Memory B cell (primary cell): ENCODE measurements around the gene IFNA2.
"Not testable (repeated sequence)": the region's sequence is repeated elsewhere in the genome, so short reads cannot be mapped to it uniquely, and the experiment has no call there.

Experiments used
- ATAC-seq: fragments of 150-1000 bp; cut with Tn5 transposase; 2 replicates; pipeline ENCODE4 v1.10.0; 2021; ENCODE audit warnings: low read depth, mild to moderate bottlenecking, moderate library complexity
- DNase-seq, 2 donors: peaks; one replicate each; pipeline ENCODE4 v3.0.0; 2022; ENCODE audit warnings: low spot score in 2 of 2
- H3K27ac Mint-ChIP-seq: one replicate; pipeline ENCODE4 v1.8.0; 2022; ENCODE audit warnings: mild to moderate bottlenecking, moderate library complexity, mixed read lengths
- H3K27me3 Mint-ChIP-seq: one replicate; pipeline ENCODE4 v1.8.0; 2022; ENCODE audit warnings: mixed read lengths
- H3K36me3 Mint-ChIP-seq: one replicate; pipeline ENCODE4 v1.8.0; 2022; ENCODE audit warnings: mild to moderate bottlenecking, mixed read lengths
- H3K4me1 Mint-ChIP-seq: one replicate; pipeline ENCODE4 v1.8.0; 2022; ENCODE audit warnings: mixed read lengths
- H3K4me3 Mint-ChIP-seq: one replicate; pipeline ENCODE4 v1.8.0; 2022; ENCODE audit warnings: mild to moderate bottlenecking, moderate library complexity, mixed read lengths
- H3K9me3 Mint-ChIP-seq: one replicate; pipeline ENCODE4 v1.8.0; 2022; ENCODE audit warnings: mixed read lengths

IFNA2 gene

GRCh38 chr9:21402386-21403251 lies 17.4 kb upstream of the IFNA2 start:
- ATAC-seq: peak; percentile 35
- Mint-ChIP-seq H3K4me3 (peak overlapping the region; percentile 39), H3K9me3 (peaks cover 2% of the 10 kb centered on the region), H3K27me3 (peaks cover 16% of the 10 kb centered on the region), H3K4me1 (peaks cover 3% of the 10 kb centered on the region), H3K36me3 (no peaks in the 10 kb centered on the region), H3K27ac (no peak overlapping the region)
- no peak for DNase-seq

GRCh38 chr9:21399956-21400355 lies 14.8 kb upstream of the IFNA2 start:
- no peak overlapping the region for H3K27ac Mint-ChIP-seq
- peaks cover 2% of the 10 kb centered on the region for H3K9me3 Mint-ChIP-seq
- peaks cover 9% of the 10 kb centered on the region for H3K4me1 Mint-ChIP-seq
- H3K27me3 Mint-ChIP-seq: peaks cover 23% of the 10 kb centered on the region
- ATAC-seq (peak; percentile 33), DNase-seq (no peak)
- H3K4me3 Mint-ChIP-seq: no peak overlapping the region
- H3K36me3 Mint-ChIP-seq: no peaks in the 10 kb centered on the region

GRCh38 chr9:21398955-21399489 lies 13.8 kb upstream of the IFNA2 start:
- H3K4me3 Mint-ChIP-seq: no peak overlapping the region
- DNase-seq (no peak), ATAC-seq (no peak)
- H3K4me1 Mint-ChIP-seq: peaks cover 9% of the 10 kb centered on the region
- H3K27me3 Mint-ChIP-seq: peaks cover 21% of the 10 kb centered on the region
- H3K27ac Mint-ChIP-seq: no peak overlapping the region
- no peaks in the 10 kb centered on the region for H3K36me3 Mint-ChIP-seq
- peaks cover 2% of the 10 kb centered on the region for H3K9me3 Mint-ChIP-seq

GRCh38 chr9:21395778-21396717 lies 10.8 kb upstream of the IFNA2 start:
- Mint-ChIP-seq H3K9me3 (peaks cover 2% of the 10 kb centered on the region), H3K27ac (no peak overlapping the region), H3K27me3 (peaks cover 30% of the 10 kb centered on the region), H3K4me1 (peaks cover 14% of the 10 kb centered on the region), H3K36me3 (no peaks in the 10 kb centered on the region), H3K4me3 (peak overlapping the region; percentile 72)
- peak; percentile 62 for ATAC-seq
- DNase-seq: peak; percentile 38 to 60

- H3K27me3 Mint-ChIP-seq: peaks cover 31% of the 10 kb centered on the region
- DNase-seq (peak in 1 of 2 donors; percentile 26), ATAC-seq (peak; percentile 92)
- no peak overlapping the region for H3K27ac Mint-ChIP-seq
- no peak overlapping the region for H3K4me3 Mint-ChIP-seq
- no peaks in the 10 kb centered on the region for H3K36me3 Mint-ChIP-seq
- peaks cover 12% of the 10 kb centered on the region for H3K4me1 Mint-ChIP-seq
- H3K9me3 Mint-ChIP-seq: no peaks in the 10 kb centered on the region
These were observed 7.1 kb upstream of the IFNA2 start for GRCh38 chr9:21392270-21392669.

GRCh38 chr9:21383627-21384026 lies 1.6 kb downstream of the IFNA2 start:
- H3K27me3 Mint-ChIP-seq: peaks cover 8% of the 10 kb centered on the region
- ATAC-seq (no peak), DNase-seq (no peak)
- H3K36me3 Mint-ChIP-seq: no peaks in the 10 kb centered on the region
- no peak overlapping the region for H3K27ac Mint-ChIP-seq
- no peaks in the 10 kb centered on the region for H3K9me3 Mint-ChIP-seq
- H3K4me1 Mint-ChIP-seq: peaks cover 18% of the 10 kb centered on the region
- H3K4me3 Mint-ChIP-seq: no peak overlapping the region

- Mint-ChIP-seq H3K4me3 (no peak overlapping the region), H3K27ac (peak overlapping the region; percentile 7), H3K4me1 (peaks cover 16% of the 10 kb centered on the region), H3K36me3 (no peaks in the 10 kb centered on the region), H3K27me3 (peaks cover 5% of the 10 kb centered on the region), H3K9me3 (peaks cover 1% of the 10 kb centered on the region)
- DNase-seq: peak; percentile 65 to 81
- ATAC-seq: peak; percentile 92
These were observed 3.5 kb downstream of the IFNA2 start for GRCh38 chr9:21381448-21382339.

GRCh38 chr9:21371467-21371866 lies 13.7 kb downstream of the IFNA2 start:
- not testable (repeated sequence) for H3K4me1 Mint-ChIP-seq, ATAC-seq, H3K27ac Mint-ChIP-seq, H3K36me3 Mint-ChIP-seq, DNase-seq, H3K9me3 Mint-ChIP-seq, H3K4me3 Mint-ChIP-seq
- H3K27me3 Mint-ChIP-seq: peaks cover 13% of the 10 kb centered on the region

- Mint-ChIP-seq H3K4me3 (no peak within 1 kb of the TSS), H3K27me3 (peaks cover 12% of the 10 kb centered on the region), H3K9me3 (no peaks in the 10 kb centered on the region), H3K27ac (no peak within 1 kb of the TSS), H3K4me1 (peaks cover 8% of the 10 kb centered on the region), H3K36me3 (no peaks in the 10 kb centered on the region)
- ATAC-seq (no peak), DNase-seq (no peak)
These were observed 17.2 kb downstream of the IFNA2 start, which contains the start of gene IFNA13 for GRCh38 chr9:21367957-21368356. TSS of gene IFNA13 (minus strand) at chr9:21368057. CDS start at chr9:21368010, 47 bp downstream.

GRCh38 chr9:21367169-21367568 lies 18.0 kb downstream of the IFNA2 start:
- H3K27ac Mint-ChIP-seq, H3K36me3 Mint-ChIP-seq, H3K4me3 Mint-ChIP-seq, DNase-seq, H3K9me3 Mint-ChIP-seq, H3K4me1 Mint-ChIP-seq: not testable (repeated sequence)
- ATAC-seq: peak; percentile 97
- H3K27me3 Mint-ChIP-seq: peaks cover 10% of the 10 kb centered on the region

GRCh38 chr9:21362287-21362686 lies 22.9 kb downstream of the IFNA2 start:
- DNase-seq (no peak), ATAC-seq (no peak)
- H3K27me3 Mint-ChIP-seq: peaks cover 5% of the 10 kb centered on the region

GRCh38 chr9:21357479-21358460 lies 27.4 kb downstream of the IFNA2 start:
- Mint-ChIP-seq H3K9me3 (peaks cover 3% of the 10 kb centered on the region), H3K4me1 (peaks cover 13% of the 10 kb centered on the region), H3K4me3 (peak overlapping the region; percentile 34), H3K27me3 (peaks cover under 1% of the 10 kb centered on the region), H3K27ac (no peak overlapping the region), H3K36me3 (peaks cover 3% of the 10 kb centered on the region)
- ATAC-seq: peak; percentile 81
- DNase-seq: peak in 1 of 2 donors; percentile 10

More at GRCh38 chr9:21362287-21362686, 22.9 kb downstream of the IFNA2 start:
- no peak overlapping the region for H3K4me3 Mint-ChIP-seq
- no peak overlapping the region for H3K27ac Mint-ChIP-seq
- H3K4me1 Mint-ChIP-seq: peaks cover 19% of the 10 kb centered on the region
- H3K36me3 Mint-ChIP-seq: no peaks in the 10 kb centered on the region
- H3K9me3 Mint-ChIP-seq: no peaks in the 10 kb centered on the region
